SH-SY5Y (cell line): Measurements from ENCODE around the gene PTPN14.

Experiments used
- GATA2 ChIP-seq: IDR thresholded peaks from 2 replicates; pipeline ENCODE4 v1.6.1; 2011; ENCODE audit warnings: mild to moderate bottlenecking, low read depth, low read length
- GATA3 ChIP-seq: IDR thresholded peaks from 2 replicates; pipeline ENCODE4 v1.6.1; 2011; ENCODE audit warnings: low read depth, mild to moderate bottlenecking, low read length, moderate library complexity

The PTPN14 gene

GRCh38 chr1:214389734-214390133 lies 161.7 kb downstream of the PTPN14 start:
- no peak for TF ChIP-seq GATA2

GRCh38 chr1:214386747-214387146 lies 164.7 kb downstream of the PTPN14 start:
- no peak for TF ChIP-seq GATA2
- no peak for TF ChIP-seq GATA3

- TF ChIP-seq GATA3 (no peak), GATA2 (no peak)
Measured at GRCh38 chr1:214386333-214386732, 165.1 kb downstream of the PTPN14 start.

GRCh38 chr1:214385428-214385827 lies 166.0 kb downstream of the PTPN14 start:
- TF ChIP-seq GATA3 (no peak), GATA2 (no peak)

- TF ChIP-seq GATA2 (no peak), GATA3 (no peak)
Measured at GRCh38 chr1:214384373-214385079, 166.9 kb downstream of the PTPN14 start.

- TF ChIP-seq GATA2 (no peak), GATA3 (no peak)
Measured at GRCh38 chr1:214383381-214384372, 167.7 kb downstream of the PTPN14 start.

GRCh38 chr1:214380986-214381695 lies 170.3 kb downstream of the PTPN14 start:
- TF ChIP-seq GATA2 = no peak
- no peak for TF ChIP-seq GATA3

- TF ChIP-seq GATA2 = no peak
- TF ChIP-seq GATA3 = no peak
Measured at GRCh38 chr1:214380396-214380795, 171.0 kb downstream of the PTPN14 start.

DNA sequence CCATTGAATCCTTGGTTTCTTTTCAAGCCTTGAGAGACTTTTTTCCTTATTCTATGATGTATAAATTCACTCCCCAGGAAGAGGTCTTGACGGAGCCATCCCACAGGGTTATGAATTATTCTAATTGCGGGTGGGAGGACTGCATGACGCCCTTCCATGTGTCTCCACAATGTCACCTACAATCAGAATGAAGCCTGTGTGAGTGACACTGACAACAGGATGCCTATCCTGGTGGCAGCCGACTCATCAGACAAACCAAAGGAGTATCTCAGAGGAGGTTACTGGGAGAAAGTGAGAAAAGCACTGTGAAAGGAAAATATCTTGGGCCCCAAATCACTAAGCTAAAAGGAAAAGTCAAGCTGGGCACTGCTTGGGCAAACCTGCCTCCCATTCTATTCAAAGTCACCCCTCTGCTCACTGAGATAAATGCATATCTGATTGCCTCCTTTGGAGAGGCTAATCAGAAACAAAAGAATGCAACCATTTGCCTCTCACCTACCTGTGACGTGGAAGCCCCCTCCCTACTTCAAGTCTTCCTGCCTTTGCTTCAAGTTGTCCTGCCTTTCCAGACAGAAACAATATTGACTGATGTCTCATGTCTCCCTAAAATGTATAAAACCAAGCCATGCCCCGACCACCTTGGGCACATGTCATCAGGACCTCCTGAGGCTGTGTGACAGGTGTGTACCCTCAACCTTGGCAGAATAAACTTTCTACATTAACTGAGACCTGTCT lies 172.0 kb downstream of the PTPN14 start:
- TF ChIP-seq GATA2 (no peak), GATA3 (no peak)

DNA sequence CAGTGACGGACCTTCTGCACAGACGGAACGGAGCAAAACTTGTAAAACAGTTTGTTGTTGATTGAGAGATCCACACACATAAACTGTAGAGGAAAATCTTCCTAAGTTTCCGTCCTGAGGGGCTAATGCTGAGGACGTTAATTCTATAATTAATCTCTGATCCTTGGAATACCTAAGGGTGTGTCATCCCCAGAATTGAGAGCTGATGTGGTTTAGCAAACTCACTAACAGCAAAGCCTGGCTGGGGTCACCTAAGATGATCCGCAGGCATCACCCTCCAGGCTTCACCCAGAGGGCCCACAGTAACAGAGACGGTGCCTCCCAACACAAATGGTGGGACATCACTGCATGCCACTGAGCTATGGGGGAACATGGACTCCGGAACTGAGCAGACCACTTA lies 172.9 kb downstream of the PTPN14 start:
- TF ChIP-seq GATA2 (no peak), GATA3 (no peak)

DNA sequence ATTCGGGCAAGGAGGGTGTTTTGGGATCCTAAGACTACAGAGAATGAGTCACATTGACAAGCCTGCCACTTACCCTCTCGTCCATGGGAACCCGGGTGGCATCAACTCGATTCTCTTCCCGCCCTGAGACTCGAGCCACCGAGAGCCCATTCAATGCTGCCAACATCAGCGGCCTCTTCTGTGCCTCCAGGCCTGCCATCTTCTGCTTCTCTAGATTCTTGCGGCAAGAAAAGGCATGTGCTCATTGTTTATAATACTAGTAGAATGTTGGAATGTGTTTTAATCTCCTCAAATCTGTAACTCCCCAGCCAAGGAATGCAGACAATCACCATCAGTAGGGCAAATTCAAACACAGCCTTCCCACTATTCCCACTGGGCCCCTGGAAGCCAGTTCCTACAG lies 173.5 kb downstream of the PTPN14 start:
- TF ChIP-seq GATA2 (no peak), GATA3 (no peak)

GRCh38 chr1:214377485-214377884 lies 173.9 kb downstream of the PTPN14 start:
- TF ChIP-seq GATA2 (no peak), GATA3 (no peak)

DNA sequence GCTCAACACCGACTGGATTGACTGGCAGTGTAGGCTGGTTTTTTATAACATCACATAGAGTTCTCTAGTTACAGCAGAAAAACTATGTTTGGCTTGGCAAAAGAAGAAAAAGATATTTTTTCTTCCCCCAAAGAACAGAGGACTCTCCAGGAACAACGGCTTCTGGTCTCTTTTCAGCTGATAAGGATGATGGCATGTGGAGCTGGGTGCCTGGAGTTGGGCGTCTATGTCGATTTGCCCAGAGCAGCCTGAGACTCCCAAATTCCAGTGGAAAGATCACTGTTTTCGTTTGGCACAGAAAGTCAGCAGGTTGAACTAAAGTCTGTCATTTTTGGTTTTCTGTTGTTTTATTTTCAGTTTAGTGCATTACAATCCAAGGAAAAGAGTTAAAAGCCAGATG lies 179.3 kb downstream of the PTPN14 start:
- TF ChIP-seq GATA3 (no peak), GATA2 (no peak)

DNA sequence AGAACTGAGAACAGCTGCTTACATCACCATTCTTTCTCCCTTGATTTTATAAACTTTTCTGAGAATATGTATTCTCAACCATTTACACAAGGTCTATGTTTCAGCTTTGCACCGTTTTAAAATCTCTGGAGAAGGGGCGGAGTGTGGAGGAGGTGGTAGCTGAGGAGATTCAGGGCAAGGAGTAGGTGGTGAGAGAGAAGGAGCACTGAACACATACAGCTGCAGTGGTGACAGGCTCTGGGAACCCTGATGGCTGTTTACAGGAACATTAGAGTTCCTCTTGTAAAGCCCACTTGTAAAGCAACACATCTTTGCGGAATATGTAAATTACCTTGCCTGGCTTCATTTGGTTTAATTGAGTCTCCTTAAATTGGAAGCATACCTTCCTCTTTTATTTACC lies 180.8 kb downstream of the PTPN14 start:
- TF ChIP-seq GATA3 (no peak), GATA2 (no peak)

GRCh38 chr1:214369364-214369763 lies 182.0 kb downstream of the PTPN14 start:
- TF ChIP-seq GATA2 (no peak), GATA3 (no peak)
